Brain microvascular endothelial cell (primary cell): ENCODE measurements around the gene MAST3.

Source experiments
- DNase-seq: peaks from one replicate; pipeline ENCODE4 v3.0.0-alpha.2; 2020
- H3K27ac ChIP-seq: fragments of 250-450 bp; sonication (Bioruptor Pico); 2 replicates; pipeline ENCODE4 v1.5.1; 2020; ENCODE audit warnings: mild to moderate bottlenecking, moderate library complexity
- H3K27me3 ChIP-seq: fragments of 250-450 bp; sonication (Bioruptor Pico); replicated peaks from 2 replicates; pipeline ENCODE4 v1.5.1; 2020; ENCODE audit warnings: mild to moderate bottlenecking
- H3K36me3 ChIP-seq: fragments of 250-450 bp; sonication (Bioruptor Pico); replicated peaks from 2 replicates; pipeline ENCODE4 v1.5.1; 2020; ENCODE audit warnings: mild to moderate bottlenecking
- H3K4me3 ChIP-seq: 2 replicates; pipeline ENCODE4 v1.5.1; 2011; ENCODE audit warnings: low read depth, mild to moderate bottlenecking, control low read depth, low read length, moderate library complexity
- in situ Hi-C: cut with HindIII; loops from 2 replicates; pipeline ENCODE4 v1.10.0; 2017; ENCODE audit warnings: low sequenced_read_pairs, low pct_ligation_motif_present
- TF ChIP-seq, protein P1 (sequence below): IDR thresholded peaks from 2 replicates; pipeline ENCODE4 v1.5.1; 2011; ENCODE audit warnings: low read depth, mild to moderate bottlenecking, moderate library complexity, low read length, control low read depth, inconsistent platforms; ENCODE audit errors: missing control alignments

Gene MAST3

DNA sequence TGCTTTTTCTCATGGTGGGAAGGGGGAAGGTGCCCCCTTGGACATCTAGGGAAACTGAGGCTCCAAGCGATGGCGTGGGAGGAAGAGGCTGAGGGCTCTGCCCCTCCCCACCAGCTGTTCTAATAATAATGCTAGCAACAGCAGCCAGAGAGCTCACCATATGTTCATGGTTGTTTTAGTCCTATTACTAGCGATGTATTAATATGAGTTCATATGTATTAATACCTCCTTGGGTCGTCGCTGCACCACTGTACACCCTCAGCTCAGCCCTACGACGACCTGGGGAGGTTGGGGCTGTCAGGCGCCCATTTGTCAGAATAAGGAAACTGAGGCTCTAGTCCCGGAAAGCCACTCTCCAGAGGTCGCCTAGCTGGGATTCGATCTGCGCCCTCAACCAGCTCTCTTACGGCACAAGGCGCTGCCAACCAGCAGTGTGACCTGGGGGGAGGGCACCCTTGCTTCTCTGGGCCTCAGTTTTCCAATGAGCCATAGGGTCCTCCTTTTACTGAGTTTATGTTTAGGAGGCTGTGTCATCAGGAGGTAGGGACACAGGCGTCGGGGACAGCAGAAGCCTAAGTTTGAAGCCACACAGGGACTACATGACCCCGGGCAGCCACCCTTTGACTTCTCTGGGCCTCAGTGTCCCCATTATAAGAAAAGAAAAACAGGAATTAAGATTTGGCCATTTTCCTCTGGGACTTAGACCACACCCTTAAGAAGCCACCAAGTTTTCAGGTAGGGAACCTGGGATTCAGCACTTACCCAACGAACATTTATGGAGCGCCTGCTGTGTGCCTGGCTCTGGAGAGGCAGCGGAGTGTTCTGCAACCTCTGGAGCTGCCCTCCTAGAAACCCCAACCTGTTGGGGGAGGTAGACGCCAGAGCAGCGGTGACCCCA, 664 bp downstream of the MAST3 start:
- no peak for DNase-seq
- in situ Hi-C loops = no loop called here
- Histone ChIP-seq H3K4me3 (peak overlapping the region; percentile 47), H3K27me3 (peaks cover 9% of the 10 kb centered on the region), H3K27ac (no peak overlapping the region), H3K36me3 (no peaks in the 10 kb centered on the region)
- TF ChIP-seq, protein P1, sequence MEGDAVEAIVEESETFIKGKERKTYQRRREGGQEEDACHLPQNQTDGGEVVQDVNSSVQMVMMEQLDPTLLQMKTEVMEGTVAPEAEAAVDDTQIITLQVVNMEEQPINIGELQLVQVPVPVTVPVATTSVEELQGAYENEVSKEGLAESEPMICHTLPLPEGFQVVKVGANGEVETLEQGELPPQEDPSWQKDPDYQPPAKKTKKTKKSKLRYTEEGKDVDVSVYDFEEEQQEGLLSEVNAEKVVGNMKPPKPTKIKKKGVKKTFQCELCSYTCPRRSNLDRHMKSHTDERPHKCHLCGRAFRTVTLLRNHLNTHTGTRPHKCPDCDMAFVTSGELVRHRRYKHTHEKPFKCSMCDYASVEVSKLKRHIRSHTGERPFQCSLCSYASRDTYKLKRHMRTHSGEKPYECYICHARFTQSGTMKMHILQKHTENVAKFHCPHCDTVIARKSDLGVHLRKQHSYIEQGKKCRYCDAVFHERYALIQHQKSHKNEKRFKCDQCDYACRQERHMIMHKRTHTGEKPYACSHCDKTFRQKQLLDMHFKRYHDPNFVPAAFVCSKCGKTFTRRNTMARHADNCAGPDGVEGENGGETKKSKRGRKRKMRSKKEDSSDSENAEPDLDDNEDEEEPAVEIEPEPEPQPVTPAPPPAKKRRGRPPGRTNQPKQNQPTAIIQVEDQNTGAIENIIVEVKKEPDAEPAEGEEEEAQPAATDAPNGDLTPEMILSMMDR = no peak

DNA sequence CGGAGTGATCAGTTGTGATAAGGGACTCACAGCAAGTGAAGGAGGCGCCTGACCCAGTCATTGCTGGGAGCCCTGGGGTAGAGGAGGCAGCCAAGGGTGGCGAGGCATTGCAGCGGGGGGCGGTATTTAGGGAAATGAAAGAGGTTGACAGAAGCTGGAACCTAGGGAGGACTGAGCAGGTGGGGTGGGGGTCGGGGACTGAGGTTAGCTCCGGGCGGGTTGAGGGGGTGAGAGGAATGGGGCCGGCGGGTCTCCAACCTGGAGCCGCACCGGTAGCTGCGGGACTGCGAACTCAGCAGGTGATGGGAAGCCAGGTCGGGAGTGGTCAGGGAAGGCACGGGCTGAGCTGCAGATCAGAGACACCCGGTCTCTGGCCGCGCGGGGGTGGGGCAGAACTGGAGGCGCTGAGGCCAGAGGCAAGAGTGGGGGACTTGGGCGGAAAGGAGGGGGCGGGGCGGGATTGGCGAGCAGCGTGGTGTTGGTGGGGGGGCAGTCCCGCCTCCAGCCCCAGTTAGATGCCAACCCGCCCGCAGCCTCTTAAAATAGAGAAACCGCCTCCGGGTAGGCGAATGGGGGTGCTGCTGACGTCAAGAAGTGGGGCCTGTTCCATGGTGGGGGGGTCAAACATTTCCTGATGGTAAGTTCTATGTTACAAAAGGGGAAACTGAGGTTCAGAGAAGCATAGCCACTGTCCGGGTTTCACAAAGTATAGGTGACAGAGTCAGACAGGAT, 1.5 kb downstream of the MAST3 start:
- no peak overlapping the region for H3K4me3 ChIP-seq
- no peak overlapping the region for H3K27ac ChIP-seq
- H3K27me3 ChIP-seq = peaks cover 9% of the 10 kb centered on the region
- in situ Hi-C loops = no loop called here
- TF ChIP-seq, protein P1 = no peak
- H3K36me3 ChIP-seq = no peaks in the 10 kb centered on the region
- DNase-seq = no peak

DNA sequence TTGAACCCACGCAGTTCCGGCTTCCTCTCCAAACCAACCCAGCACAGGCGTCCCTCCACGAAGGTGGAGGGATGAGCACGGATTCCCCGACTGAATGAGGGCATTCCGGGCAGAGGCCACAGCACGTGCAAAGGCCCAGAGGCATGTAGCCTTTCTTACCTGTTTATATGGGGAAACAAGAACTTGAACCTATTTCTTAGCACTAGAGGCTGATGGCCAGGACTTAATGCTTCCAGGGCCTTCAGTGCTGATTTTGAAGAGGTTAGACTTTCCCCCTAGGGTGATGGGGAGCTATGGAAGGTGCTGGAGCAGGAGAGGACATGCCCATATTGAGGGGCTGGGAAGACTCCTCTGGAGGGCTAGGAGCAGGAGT, 2.0 kb downstream of the MAST3 start:
- in situ Hi-C loops = no loop called here
- TF ChIP-seq, protein P1 = no peak
- H3K36me3 ChIP-seq = no peaks in the 10 kb centered on the region
- H3K27me3 ChIP-seq = peaks cover 9% of the 10 kb centered on the region
- no peak for DNase-seq
- no peak overlapping the region for H3K27ac ChIP-seq
- H3K4me3 ChIP-seq = no peak overlapping the region

DNA sequence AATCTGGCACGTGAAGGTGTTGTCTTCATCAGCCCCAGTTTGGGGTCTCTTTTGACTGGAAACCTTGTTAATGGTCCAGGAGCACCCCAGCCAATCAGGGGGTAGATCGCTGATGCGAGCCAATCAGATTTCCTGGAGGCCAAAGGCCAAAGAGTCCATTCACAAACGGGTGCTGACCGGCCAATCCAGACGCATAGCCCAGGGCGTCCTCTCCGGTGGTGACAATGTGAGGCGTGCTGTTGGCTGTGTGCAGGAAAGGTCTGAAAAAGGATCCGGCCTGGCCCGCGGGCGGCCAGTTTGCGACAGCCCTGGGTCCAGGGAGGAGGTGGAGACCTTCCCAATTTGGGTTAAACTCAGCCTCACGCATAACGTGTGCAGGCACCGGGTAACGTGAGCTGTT, 3.1 kb downstream of the MAST3 start:
- in situ Hi-C loops = no loop called here
- DNase-seq = no peak
- Histone ChIP-seq H3K27ac (no peak overlapping the region), H3K27me3 (peaks cover 9% of the 10 kb centered on the region), H3K4me3 (no peak overlapping the region), H3K36me3 (no peaks in the 10 kb centered on the region)
- TF ChIP-seq, protein P1 = no peak

DNA sequence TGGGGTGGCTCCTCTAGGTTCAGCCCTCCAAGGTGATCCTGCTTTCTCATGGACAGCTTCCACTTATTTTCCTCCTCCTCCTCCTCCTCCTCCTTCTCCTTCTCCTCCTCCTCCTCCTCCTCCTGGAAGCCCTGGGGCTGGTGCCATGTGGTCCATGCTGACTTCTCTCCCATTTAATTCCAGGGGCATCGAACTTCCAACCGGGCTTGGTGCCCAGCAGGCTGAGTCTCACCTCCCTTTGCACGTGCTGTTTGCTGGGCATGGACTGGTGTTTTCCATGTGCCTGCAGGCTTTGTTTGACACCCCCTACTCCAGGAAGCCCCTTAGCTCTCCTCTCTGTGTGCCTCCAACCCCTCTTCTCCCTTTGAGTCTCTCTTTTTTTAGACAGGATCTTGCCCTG, 3.7 kb downstream of the MAST3 start:
- in situ Hi-C loops = no loop called here
- H3K4me3 ChIP-seq = no peak overlapping the region
- H3K36me3 ChIP-seq = no peaks in the 10 kb centered on the region
- H3K27me3 ChIP-seq = peaks cover 9% of the 10 kb centered on the region
- no peak for DNase-seq
- TF ChIP-seq, protein P1 = no peak
- no peak overlapping the region for H3K27ac ChIP-seq
